HG02870 (cell line): Measurements from ENCODE around the gene ROCK2.
"Not testable (repeated sequence)": the region's sequence is repeated elsewhere in the genome, so short reads cannot be mapped to it uniquely, and the experiment has no call there.

Experiments
- ATAC-seq: cut with Tn5 transposase; IDR thresholded peaks from one replicate; pipeline ENCODE4 v1.9.1; 2021; ENCODE audit warnings: mild to moderate bottlenecking, moderate library complexity; ENCODE audit not compliant: unreplicated experiment

ROCK2 gene

GRCh38 chr2:11187083-11187619 lies 157.3 kb downstream of the ROCK2 start:
- no peak for ATAC-seq

- no peak for ATAC-seq
Observed at GRCh38 chr2:11186145-11186544, 158.3 kb downstream of the ROCK2 start.

GRCh38 chr2:11182951-11183350 lies 161.5 kb downstream of the ROCK2 start:
- no peak for ATAC-seq

- no peak for ATAC-seq
Observed at GRCh38 chr2:11180653-11181052, 163.8 kb downstream of the ROCK2 start.

- no peak for ATAC-seq
Observed at GRCh38 chr2:11179899-11180298, 164.5 kb downstream of the ROCK2 start.

- ATAC-seq: no peak
Observed at GRCh38 chr2:11179196-11179595, 165.2 kb downstream of the ROCK2 start.

GRCh38 chr2:11177871-11178690 lies 166.4 kb downstream of the ROCK2 start:
- no peak for ATAC-seq

- no peak for ATAC-seq
Observed at GRCh38 chr2:11175293-11175795, 169.1 kb downstream of the ROCK2 start.

- no peak for ATAC-seq
Observed at GRCh38 chr2:11174222-11174621, 170.2 kb downstream of the ROCK2 start.

- no peak for ATAC-seq
Observed at GRCh38 chr2:11169333-11169732, 175.1 kb downstream of the ROCK2 start.

- ATAC-seq: no peak
Observed at GRCh38 chr2:11168488-11168887, 175.9 kb downstream of the ROCK2 start.

- ATAC-seq: no peak
Observed at GRCh38 chr2:11166476-11166875, 178.0 kb downstream of the ROCK2 start.

GRCh38 chr2:11165046-11165445 lies 179.4 kb downstream of the ROCK2 start:
- not testable (repeated sequence) for ATAC-seq

GRCh38 chr2:11163439-11164317 lies 180.8 kb downstream of the ROCK2 start:
- no peak for ATAC-seq

- ATAC-seq: no peak
Observed at GRCh38 chr2:11161747-11162146, 182.7 kb downstream of the ROCK2 start.

- ATAC-seq: no peak
Observed at GRCh38 chr2:11160731-11161455, 183.5 kb downstream of the ROCK2 start.

- no peak for ATAC-seq
Observed at GRCh38 chr2:11160256-11160655, 184.2 kb downstream of the ROCK2 start.

- ATAC-seq: no peak
Observed at GRCh38 chr2:11159574-11160170, 184.8 kb downstream of the ROCK2 start.

- no peak for ATAC-seq
Observed at GRCh38 chr2:11158916-11159573, 185.4 kb downstream of the ROCK2 start.

GRCh38 chr2:11157731-11158130 lies 186.7 kb downstream of the ROCK2 start:
- ATAC-seq: no peak
